ENCODE measurements around the gene NXN. TPM values are rescaled to one million over a fixed set of nuclear protein-coding genes. Genes with fewer than 3 reads are reported as not detected.
"Not testable (repeated sequence)": the region's sequence is repeated elsewhere in the genome, so short reads cannot be mapped to it uniquely, and the experiment has no call there.

NXN gene
- polyA plus RNA-seq, 3 donors, result not detected

GRCh38 chr17:976312-976711 lies 3.3 kb downstream of the NXN start:
- no peaks in the 10 kb centered on the region for H3K36me3 ChIP-seq (replicated peaks in 1 of 2; ENCODE audit: control insufficient read depth in 1 of 2, insufficient read depth in 2 of 2, low read length in 2 of 2)
- peaks cover 0 to 9% of the 10 kb centered on the region in 2 donors for H3K9me3 ChIP-seq (replicated peaks in 1 of 2; ENCODE audit: control insufficient read depth in 1 of 2, insufficient read depth in 1 of 2, low read length in 2 of 2)
- H4K20me1 ChIP-seq (ENCODE audit: insufficient read depth, low read length), result no peaks in the 10 kb centered on the region
- H3K27ac Mint-ChIP-seq, result no peak overlapping the region
- H3K4me1 Mint-ChIP-seq, result peaks cover 24% of the 10 kb centered on the region
- H3K4me1 ChIP-seq (ENCODE audit: control insufficient read depth in 1 of 2, insufficient read depth in 2 of 2, low read length in 2 of 2), result peaks cover 20 to 21% of the 10 kb centered on the region in 2 donors
- H3K79me2 ChIP-seq (ENCODE audit: insufficient read depth, low read length), result no peaks in the 10 kb centered on the region
- H3K27me3 ChIP-seq (ENCODE audit: control insufficient read depth in 2 of 2, insufficient read depth in 2 of 2, low read length in 2 of 2), result peaks cover 30 to 41% of the 10 kb centered on the region in 2 donors
- H3K4me3 ChIP-seq (replicated peaks in 1 of 3; ENCODE audit: low read depth in 2 of 3, low read length in 3 of 3), result no peak overlapping the region
- WGBS (ENCODE audit: insufficient coverage), result 96% methylated on average over 4 of the region's 6 CpGs
- peaks cover 0 to 3% of the 10 kb centered on the region in 2 donors for H3K36me3 Mint-ChIP-seq
- H3K4me2 ChIP-seq (replicated peaks; ENCODE audit: extremely low read depth, low read length, poor library complexity, severe bottlenecking), result no peak overlapping the region
- intact Hi-C loops (cut with micrococcal nuclease), result loop anchor here in 1 of 2 donors (5.0 kb wide), 1 partner anchor 194 kb away; the partner anchor contains the start of genes GLOD4 and MRM3
- peaks cover 0 to 9% (median 4%) of the 10 kb centered on the region in 7 donors for H3K9me3 Mint-ChIP-seq
- no peak overlapping the region for H3K9ac ChIP-seq (ENCODE audit: insufficient read depth, low read length, poor library complexity, severe bottlenecking)
- no peak overlapping the region for H2AFZ ChIP-seq (ENCODE audit: insufficient read depth, low read depth, low read length, poor library complexity, severe bottlenecking)
- no peak for TF ChIP-seq CTCF (IDR thresholded peaks at IDR 0.05)
- peaks cover 37 to 64% (median 43%) of the 10 kb centered on the region in 3 donors for H3K27me3 Mint-ChIP-seq (ENCODE audit: low read depth in 3 of 3)
- H3K27ac ChIP-seq (ENCODE audit: low read depth in 1 of 2, low read length in 2 of 2), result no peak overlapping the region
- H3K4me3 Mint-ChIP-seq, result peak overlapping the region in 1 of 2 donors; percentile 86
- DNase-seq, result no peak

GRCh38 chr17:975371-975915 lies 4.1 kb downstream of the NXN start:
- WGBS (ENCODE audit: insufficient coverage), result 92% methylated on average over 4 of the region's 5 CpGs
- Histone ChIP-seq H3K9ac (ENCODE audit: insufficient read depth, low read length, poor library complexity, severe bottlenecking) (no peak overlapping the region), H4K20me1 (ENCODE audit: insufficient read depth, low read length) (no peaks in the 10 kb centered on the region), H3K4me2 (replicated peaks; ENCODE audit: extremely low read depth, low read length, poor library complexity, severe bottlenecking) (no peak overlapping the region), H3K9me3 (replicated peaks in 1 of 2; ENCODE audit: control insufficient read depth in 1 of 2, insufficient read depth in 1 of 2, low read length in 2 of 2) (peaks cover 0 to 9% of the 10 kb centered on the region in 2 donors), H3K27ac (ENCODE audit: low read depth in 1 of 2, low read length in 2 of 2) (no peak overlapping the region), H3K79me2 (ENCODE audit: insufficient read depth, low read length) (no peaks in the 10 kb centered on the region), H2AFZ (ENCODE audit: insufficient read depth, low read depth, low read length, poor library complexity, severe bottlenecking) (no peak overlapping the region), H3K4me3 (replicated peaks in 1 of 3; ENCODE audit: low read depth in 2 of 3, low read length in 3 of 3) (no peak overlapping the region), H3K27me3 (ENCODE audit: control insufficient read depth in 2 of 2, insufficient read depth in 2 of 2, low read length in 2 of 2) (peaks cover 30 to 43% of the 10 kb centered on the region in 2 donors), H3K36me3 (replicated peaks in 1 of 2; ENCODE audit: control insufficient read depth in 1 of 2, insufficient read depth in 2 of 2, low read length in 2 of 2) (no peaks in the 10 kb centered on the region), H3K4me1 (ENCODE audit: control insufficient read depth in 1 of 2, insufficient read depth in 2 of 2, low read length in 2 of 2) (peaks cover 14 to 16% of the 10 kb centered on the region in 2 donors)
- H3K9me3 Mint-ChIP-seq, result peaks cover 0 to 9% (median 4%) of the 10 kb centered on the region in 7 donors
- no peak for TF ChIP-seq CTCF (IDR thresholded peaks at IDR 0.05)
- H3K4me1 Mint-ChIP-seq, result peaks cover 16% of the 10 kb centered on the region
- peaks cover 0 to 3% of the 10 kb centered on the region in 2 donors for H3K36me3 Mint-ChIP-seq
- intact Hi-C loops (cut with micrococcal nuclease), result loop anchor here in 1 of 2 donors (5.0 kb wide), 1 partner anchor 193 kb away; the partner anchor contains the start of genes GLOD4 and MRM3
- H3K27ac Mint-ChIP-seq, result no peak overlapping the region
- peak in 2 of 3 donors; percentile 23 to 34 for DNase-seq
- peak overlapping the region in 1 of 2 donors; percentile 55 for H3K4me3 Mint-ChIP-seq
- peaks cover 41 to 71% (median 50%) of the 10 kb centered on the region in 3 donors for H3K27me3 Mint-ChIP-seq (ENCODE audit: low read depth in 3 of 3)

- H3K36me3 ChIP-seq (replicated peaks in 1 of 2; ENCODE audit: control insufficient read depth in 1 of 2, insufficient read depth in 2 of 2, low read length in 2 of 2); H3K27ac ChIP-seq (ENCODE audit: low read depth in 1 of 2, low read length in 2 of 2); H3K9me3 ChIP-seq (replicated peaks in 1 of 2; ENCODE audit: control insufficient read depth in 1 of 2, insufficient read depth in 1 of 2, low read length in 2 of 2); H3K79me2 ChIP-seq (ENCODE audit: insufficient read depth, low read length); H3K36me3 Mint-ChIP-seq; H3K9me3 Mint-ChIP-seq; DNase-seq; H2AFZ ChIP-seq (ENCODE audit: insufficient read depth, low read depth, low read length, poor library complexity, severe bottlenecking); H3K4me2 ChIP-seq (replicated peaks; ENCODE audit: extremely low read depth, low read length, poor library complexity, severe bottlenecking); H3K9ac ChIP-seq (ENCODE audit: insufficient read depth, low read length, poor library complexity, severe bottlenecking); H3K27ac Mint-ChIP-seq; H4K20me1 ChIP-seq (ENCODE audit: insufficient read depth, low read length); H3K4me3 ChIP-seq (replicated peaks in 1 of 3; ENCODE audit: low read depth in 2 of 3, low read length in 3 of 3); H3K4me3 Mint-ChIP-seq: not testable (repeated sequence)
- intact Hi-C loops (cut with micrococcal nuclease), result loop anchor here in 1 of 2 donors (5.0 kb wide), 1 partner anchor 192 kb away; the partner anchor contains the start of genes GLOD4 and MRM3
- 80% methylated on average over 1 of the region's 2 CpGs for WGBS (ENCODE audit: insufficient coverage)
- Histone ChIP-seq H3K4me1 (ENCODE audit: control insufficient read depth in 1 of 2, insufficient read depth in 2 of 2, low read length in 2 of 2) (peaks cover 8 to 10% of the 10 kb centered on the region in 2 donors), H3K27me3 (ENCODE audit: control insufficient read depth in 2 of 2, insufficient read depth in 2 of 2, low read length in 2 of 2) (peaks cover 30 to 49% of the 10 kb centered on the region in 2 donors)
- Mint-ChIP-seq H3K27me3 (ENCODE audit: low read depth in 3 of 3) (peaks cover 48 to 71% (median 57%) of the 10 kb centered on the region in 3 donors), H3K4me1 (peaks cover 13% of the 10 kb centered on the region)
Observed at GRCh38 chr17:974778-975177, 4.8 kb downstream of the NXN start.
